Kidney epithelial cell (primary cell): ENCODE measurements around the gene TPM1. TPM values are rescaled to one million over a fixed set of nuclear protein-coding genes. Genes with fewer than 3 reads are reported as not detected.
A peak's percentile ranks its signal among the peaks of the same experiment; 100 is the strongest.

ENCODE experiments used
- DNase-seq: peaks from one replicate; pipeline ENCODE4 v3.0.0-alpha.2; 2010; ENCODE audit warnings: low read depth
- H3K27me3 ChIP-seq: 2 replicates; pipeline ENCODE4 v1.6.0; 2011; ENCODE audit warnings: low read length; ENCODE audit not compliant: control insufficient read depth, insufficient read depth
- H3K36me3 ChIP-seq: 2 replicates; pipeline ENCODE4 v1.5.1; 2011; ENCODE audit warnings: low read length; ENCODE audit not compliant: control insufficient read depth, insufficient read depth
- H3K4me3 ChIP-seq: 2 replicates; pipeline ENCODE4 v1.5.1; 2011; ENCODE audit warnings: low read depth, mild to moderate bottlenecking, control low read depth, low read length
- CTCF ChIP-seq: IDR thresholded peaks from 2 replicates; pipeline ENCODE4 v1.5.1; 2011; ENCODE audit warnings: mild to moderate bottlenecking, moderate library complexity, low read length, control low read depth, inconsistent platforms; ENCODE audit not compliant: insufficient read depth, poor library complexity, severe bottlenecking
- total RNA-seq: library from RNA; depleted of rRNA; stranded (reverse); fragments of >200 nt; gene quantifications from 2 replicates; pipeline ENCODE4 v1.2.3, GENCODE V29; 2015

The TPM1 gene
- total RNA-seq, 1 donor from 2014 or later: 847 TPM

GRCh38 chr15:63044077-63044644 is 1.6 kb downstream of the TPM1 start:
- Histone ChIP-seq H3K4me3 (peak overlapping the region; percentile 87), H3K27me3 (no peaks in the 10 kb centered on the region), H3K36me3 (peaks cover 3% of the 10 kb centered on the region)
- no peak for TF ChIP-seq CTCF
- no peak for DNase-seq

GRCh38 chr15:63044645-63045464 is 2.3 kb downstream of the TPM1 start:
- no peak for TF ChIP-seq CTCF
- DNase-seq: no peak
- peaks cover 3% of the 10 kb centered on the region for H3K36me3 ChIP-seq

GRCh38 chr15:63045465-63045840 is 2.9 kb downstream of the TPM1 start:
- H3K27me3 ChIP-seq: no peaks in the 10 kb centered on the region
- no peak for TF ChIP-seq CTCF
- no peak for DNase-seq
- H3K36me3 ChIP-seq: peaks cover 3% of the 10 kb centered on the region
- H3K4me3 ChIP-seq: peak overlapping the region; percentile 87

More at GRCh38 chr15:63044645-63045464, 2.3 kb downstream of the TPM1 start:
- Histone ChIP-seq H3K4me3 (peak overlapping the region; percentile 87), H3K27me3 (no peaks in the 10 kb centered on the region)

- H3K27me3 ChIP-seq: no peaks in the 10 kb centered on the region
- H3K4me3 ChIP-seq: peak overlapping the region; percentile 87
- H3K36me3 ChIP-seq: peaks cover 3% of the 10 kb centered on the region
- no peak for DNase-seq
- TF ChIP-seq CTCF: no peak
Observed at GRCh38 chr15:63045879-63046278, 3.3 kb downstream of the TPM1 start.

- DNase-seq: no peak
- TF ChIP-seq CTCF: no peak
- no peaks in the 10 kb centered on the region for H3K27me3 ChIP-seq
- peak overlapping the region; percentile 87 for H3K4me3 ChIP-seq
- H3K36me3 ChIP-seq: peaks cover 3% of the 10 kb centered on the region
Observed at GRCh38 chr15:63046917-63047760, 4.6 kb downstream of the TPM1 start.
